HG03064 (cell line): ENCODE measurements around the gene BRSK2.
"Not testable (repeated sequence)": the region's sequence is repeated elsewhere in the genome, so short reads cannot be mapped to it uniquely, and the experiment has no call there.

Source experiments
- ATAC-seq: cut with Tn5 transposase; IDR thresholded peaks from one replicate; pipeline ENCODE4 v1.9.1; 2021; ENCODE audit warnings: low read depth; ENCODE audit not compliant: unreplicated experiment

The BRSK2 gene

GRCh38 chr11:1507381-1508140 lies 117.8 kb downstream of the BRSK2 start:
- no peak for ATAC-seq

- no peak for ATAC-seq
Measured at GRCh38 chr11:1508491-1508891, 118.8 kb downstream of the BRSK2 start.

GRCh38 chr11:1508986-1509385 lies 119.3 kb downstream of the BRSK2 start:
- ATAC-seq, result no peak

- ATAC-seq, result no peak
Measured at GRCh38 chr11:1509626-1510255, 120.0 kb downstream of the BRSK2 start.

GRCh38 chr11:1510351-1510750 lies 120.6 kb downstream of the BRSK2 start:
- ATAC-seq, result not testable (repeated sequence)

- no peak for ATAC-seq
Measured at GRCh38 chr11:1510928-1511327, 121.2 kb downstream of the BRSK2 start.

- ATAC-seq, result no peak
Measured at GRCh38 chr11:1511937-1512496, 122.3 kb downstream of the BRSK2 start.
